ENCODE data around the gene ATP8B3.
"Not testable (repeated sequence)": the region's sequence is repeated elsewhere in the genome, so short reads cannot be mapped to it uniquely, and the experiment has no call there.

Gene ATP8B3

GRCh38 chr19:1799695-1800342, 12.3 kb downstream of the ATP8B3 start:
- DNase-seq, result no peak

GRCh38 chr19:1797313-1797712, 14.8 kb downstream of the ATP8B3 start:
- not testable (repeated sequence) for DNase-seq

- no peak for DNase-seq
These were observed 15.5 kb downstream of the ATP8B3 start for GRCh38 chr19:1796395-1797142.

- DNase-seq, result no peak
These were observed 17.5 kb downstream of the ATP8B3 start for GRCh38 chr19:1794424-1795172.

GRCh38 chr19:1791879-1792278, 20.2 kb downstream of the ATP8B3 start:
- no peak for DNase-seq

- no peak for DNase-seq
These were observed 21.9 kb downstream of the ATP8B3 start for GRCh38 chr19:1790054-1790792.

- peak in 1 of 56 donors; percentile 12 for DNase-seq
These were observed 22.6 kb downstream of the ATP8B3 start for GRCh38 chr19:1789261-1790041.

GRCh38 chr19:1787116-1787515, 25.0 kb downstream of the ATP8B3 start:
- no peak for DNase-seq

- DNase-seq, result no peak
These were observed 25.4 kb downstream of the ATP8B3 start for GRCh38 chr19:1786668-1787067.

- DNase-seq, result no peak
These were observed 26.8 kb downstream of the ATP8B3 start for GRCh38 chr19:1785310-1785709.

GRCh38 chr19:1783874-1784273, 28.2 kb downstream of the ATP8B3 start:
- DNase-seq, result no peak

GRCh38 chr19:1783354-1783753, 28.7 kb downstream of the ATP8B3 start:
- DNase-seq, result no peak

GRCh38 chr19:1782521-1782920, 29.6 kb downstream of the ATP8B3 start:
- no peak for DNase-seq

- DNase-seq, result no peak
These were observed 31.7 kb downstream of the ATP8B3 start for GRCh38 chr19:1780272-1780958.

- DNase-seq, result no peak
These were observed 32.5 kb downstream of the ATP8B3 start for GRCh38 chr19:1779574-1779973.

GRCh38 chr19:1777149-1777548, 34.9 kb downstream of the ATP8B3 start:
- DNase-seq, result no peak

GRCh38 chr19:1776606-1777147, 35.4 kb downstream of the ATP8B3 start:
- no peak for DNase-seq

GRCh38 chr19:1775951-1776605, 36.0 kb downstream of the ATP8B3 start:
- DNase-seq, result no peak
